NCI-H524 (cell line): ENCODE data around the gene DNAH2.

Experiments used
- DNase-seq, 2 experiments: peaks; one replicate each; lab custom pipeline; 2025; lab: John Stamatoyannopoulos, UW

The DNAH2 gene

DNA sequence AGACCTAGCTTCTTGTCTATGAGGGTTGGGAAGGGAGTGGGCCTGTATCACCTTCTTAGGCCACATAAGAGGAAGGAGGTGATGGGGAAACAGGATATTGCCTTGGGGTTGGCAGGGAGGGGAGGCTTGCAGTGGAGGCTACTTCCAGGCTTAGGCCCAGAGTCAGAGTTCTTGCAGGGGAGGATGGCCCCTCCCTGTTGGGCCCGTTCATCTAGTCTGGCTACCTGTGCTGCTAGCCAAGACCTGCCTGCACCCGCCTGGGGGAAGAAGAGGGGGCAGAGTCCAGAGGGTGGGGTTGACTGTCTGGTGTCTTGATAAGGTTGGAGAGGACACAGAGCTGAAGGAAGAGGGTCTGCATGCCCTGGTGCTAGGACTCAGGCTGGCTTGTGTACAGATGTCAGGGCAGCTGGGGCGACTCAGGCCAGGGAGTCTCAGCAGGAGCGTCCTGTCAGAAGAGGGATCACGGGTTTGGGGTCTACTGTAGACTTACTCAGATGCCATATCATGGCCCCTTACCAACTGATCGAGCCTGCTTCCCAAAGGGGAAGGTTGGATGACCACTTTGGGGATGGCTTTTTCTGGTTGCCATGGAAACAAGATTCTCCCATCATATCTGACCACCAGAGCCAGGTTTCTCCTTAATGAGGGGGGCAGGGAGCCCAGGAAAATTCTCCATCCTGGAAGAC is 121.8 kb downstream of the DNAH2 start:
- no peak for DNase-seq

DNA sequence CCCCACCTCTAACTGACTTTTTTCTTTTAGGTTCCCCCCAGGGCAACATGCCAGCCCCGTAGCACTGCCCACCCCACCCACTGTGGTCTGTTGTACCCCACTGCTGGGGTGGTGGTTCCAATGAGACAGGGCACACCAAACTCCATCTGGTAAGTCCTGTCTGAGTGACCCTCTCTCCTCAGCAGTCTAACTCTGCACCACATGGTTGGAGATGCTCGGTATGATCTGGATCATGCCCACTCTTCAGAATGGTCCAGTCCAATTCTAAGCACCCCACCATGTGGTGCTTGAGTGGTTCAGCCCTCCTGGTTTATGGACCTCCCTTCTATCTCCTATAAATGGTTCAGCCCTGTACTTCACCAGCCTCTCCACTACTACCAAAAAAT is 122.3 kb downstream of the DNAH2 start:
- peak in 1 of 2 experiments; percentile 19 for DNase-seq

DNA sequence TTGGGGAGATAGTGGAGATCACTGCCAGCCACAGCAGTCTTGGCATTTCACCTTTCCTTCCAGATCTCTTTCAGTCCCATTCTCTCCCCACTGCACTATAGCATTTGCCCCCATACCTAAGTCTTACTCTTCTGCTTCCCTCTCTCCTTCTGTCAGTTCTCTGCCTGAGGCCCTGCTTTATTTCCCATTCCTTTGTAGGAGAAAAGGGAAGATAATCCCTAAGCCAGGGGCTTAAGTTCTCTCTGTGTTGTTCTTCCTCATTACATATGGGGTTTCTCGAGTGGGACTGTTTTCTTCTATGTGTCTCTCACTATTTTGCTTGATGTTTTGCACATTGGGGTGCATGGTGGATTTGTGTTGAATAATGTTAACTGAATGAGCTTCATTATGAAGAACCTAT is 122.9 kb downstream of the DNAH2 start:
- DNase-seq = no peak

DNA sequence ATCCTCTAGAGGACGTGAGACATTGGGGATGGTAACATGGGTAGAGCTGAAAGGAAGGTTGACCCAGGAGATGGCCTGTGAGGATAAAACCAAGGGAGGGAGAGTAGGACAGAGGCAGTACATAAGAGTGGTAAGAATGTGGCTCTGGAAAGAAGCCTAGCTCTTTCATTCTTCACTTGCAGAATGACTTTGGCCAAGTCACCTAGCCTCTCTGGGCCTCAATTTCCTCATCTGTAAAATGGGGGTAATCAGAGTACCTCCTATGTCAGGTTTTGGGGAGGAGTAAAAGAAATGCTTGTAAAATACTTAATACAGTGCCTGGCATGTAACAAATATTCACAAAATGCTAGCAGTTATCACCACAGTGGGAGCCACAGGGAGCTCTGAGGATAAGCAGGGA is 123.3 kb downstream of the DNAH2 start:
- DNase-seq = no peak

DNA sequence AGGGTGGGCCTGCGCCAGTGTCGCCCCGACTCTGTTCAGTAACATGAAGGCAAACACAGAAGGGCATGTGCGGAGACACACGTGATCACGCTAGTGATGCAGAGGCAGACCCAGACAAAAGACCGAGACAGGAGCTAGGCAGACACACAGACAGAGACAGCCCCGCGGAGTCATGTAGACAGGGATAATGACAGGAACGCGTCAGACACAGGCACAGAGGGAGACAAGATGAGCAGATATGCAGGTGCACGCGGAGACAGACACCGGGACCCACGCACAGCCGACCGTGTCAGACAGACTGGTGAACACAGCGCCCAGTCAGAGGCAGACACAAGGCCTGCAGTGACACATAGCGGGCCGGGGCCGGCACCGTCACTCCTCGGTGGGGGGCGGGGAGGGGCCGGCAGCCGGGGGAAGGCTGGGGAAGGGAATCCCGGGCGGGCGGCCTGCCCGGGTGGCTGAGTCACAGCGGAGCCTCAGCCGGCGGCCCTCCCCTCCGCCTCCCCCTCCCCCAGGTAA is 123.9 kb downstream of the DNAH2 start:
- peak; percentile 17 to 37 for DNase-seq

DNA sequence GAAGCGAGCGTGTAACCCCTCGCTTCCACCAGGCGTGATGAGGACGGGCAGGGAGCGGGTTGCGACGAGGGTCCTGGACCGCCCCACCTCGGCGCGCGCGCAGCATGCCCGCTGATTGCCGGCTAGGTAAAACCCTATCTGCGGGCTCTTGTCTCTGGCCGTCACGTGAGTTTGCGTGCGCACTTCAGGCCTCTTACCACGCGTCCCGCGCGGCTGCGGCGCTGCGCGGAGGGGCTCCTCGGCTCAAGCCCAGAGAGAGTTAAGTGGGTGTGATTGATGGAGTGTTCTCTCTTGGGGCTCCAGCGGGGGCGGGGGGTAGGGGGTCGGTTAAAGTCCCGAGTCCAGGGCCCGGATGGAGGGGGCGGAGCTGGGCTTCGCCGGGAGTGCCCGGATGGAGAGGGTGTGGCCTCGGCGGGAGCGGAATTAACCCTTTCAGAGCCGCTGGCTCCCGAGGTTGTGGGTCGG is 124.4 kb downstream of the DNAH2 start:
- DNase-seq = peak; percentile 66 to 76

DNA sequence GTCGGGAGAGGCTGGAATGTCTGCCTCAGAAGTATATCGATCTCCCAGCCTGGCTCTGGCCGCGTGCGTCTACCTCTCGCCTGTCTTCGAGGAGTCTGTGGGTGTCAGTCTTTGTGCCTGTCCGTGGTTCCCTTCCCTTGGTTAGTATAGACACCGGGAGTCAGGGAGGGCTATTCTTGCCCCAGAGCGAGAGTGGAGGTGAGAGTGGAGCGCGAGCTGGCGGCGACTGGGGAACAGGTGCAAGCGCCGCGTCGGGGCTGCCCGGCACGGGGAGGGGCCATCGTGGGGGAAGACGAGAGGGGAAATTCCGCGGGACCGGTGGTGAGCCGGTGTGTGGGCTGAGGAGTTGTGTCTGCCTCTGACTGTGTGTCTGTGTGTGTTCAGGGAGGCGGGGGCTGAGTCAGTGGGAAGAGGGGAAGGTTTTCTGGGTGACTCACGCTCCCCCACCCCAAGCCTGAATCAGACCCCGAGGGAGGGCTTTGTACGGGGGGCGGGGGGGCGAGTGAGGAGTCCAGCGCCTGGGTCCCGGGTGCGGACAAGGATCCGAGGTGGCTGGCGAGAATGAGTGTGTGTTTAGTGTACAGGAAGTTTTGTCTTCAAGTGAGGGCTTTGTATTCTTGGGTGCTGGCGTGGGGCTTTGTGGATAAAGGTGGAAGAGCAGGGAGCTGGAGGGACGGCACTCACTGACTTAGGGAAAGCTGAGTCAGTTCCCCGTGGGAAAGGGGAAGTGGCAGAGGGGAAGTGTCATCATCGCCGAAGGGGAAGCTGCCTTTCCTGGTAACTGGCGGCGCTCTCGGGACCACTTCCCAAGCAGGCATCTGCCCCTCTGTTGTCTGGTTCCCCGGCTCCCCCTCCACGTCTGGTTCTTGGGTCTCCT is 125.1 kb downstream of the DNAH2 start:
- DNase-seq = peak in 1 of 2 experiments; percentile 32

DNA sequence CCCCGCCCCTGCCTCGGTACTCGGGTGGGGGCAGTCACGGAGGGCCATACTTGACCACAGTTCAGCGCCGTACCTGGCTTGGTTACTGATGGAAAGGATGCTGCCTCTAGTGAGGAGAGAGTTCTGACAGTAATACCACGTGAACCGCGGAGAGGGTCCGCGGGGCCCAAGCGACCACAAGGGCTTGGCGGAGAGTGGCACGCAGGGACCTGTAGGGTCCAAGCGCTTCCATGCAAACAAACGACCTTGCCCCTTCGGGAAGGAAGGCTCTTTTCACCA is 125.7 kb downstream of the DNAH2 start:
- DNase-seq = no peak

DNA sequence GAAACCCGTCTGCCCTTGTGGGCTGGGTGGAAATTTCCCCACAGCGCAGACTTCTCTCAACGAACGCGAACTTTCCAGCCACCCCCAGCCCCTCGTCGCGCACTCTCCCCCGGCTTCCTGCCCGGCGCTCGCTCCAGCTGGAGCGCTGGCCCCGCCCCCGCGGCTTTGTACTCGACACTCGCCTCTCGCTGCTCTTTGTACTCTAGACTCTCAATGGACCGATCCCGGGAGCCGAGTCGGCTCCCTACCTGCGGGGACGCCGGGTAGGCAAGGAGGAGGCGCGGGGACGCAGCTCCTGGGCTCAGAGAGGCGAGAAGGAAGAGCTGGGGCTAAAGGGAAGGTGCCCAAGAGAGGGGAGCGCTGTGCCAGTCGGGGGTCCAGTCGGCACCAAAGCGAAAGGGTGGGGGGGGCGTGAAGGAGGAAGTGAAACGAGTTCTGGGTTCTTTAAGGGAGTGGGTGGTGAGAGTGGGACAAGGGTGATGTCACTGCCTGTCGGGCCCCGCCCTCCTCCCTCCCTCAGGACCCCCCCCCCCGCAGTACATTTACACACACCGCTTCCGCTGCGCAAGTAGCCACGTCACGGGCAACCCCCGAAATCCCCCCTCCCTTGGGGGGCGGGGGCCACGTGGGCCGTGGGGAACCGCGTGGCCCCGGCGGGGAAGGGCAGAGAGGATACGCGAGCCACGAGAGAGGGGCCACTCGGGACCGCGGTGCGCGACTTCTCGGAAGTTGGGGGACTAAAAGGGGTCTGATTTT is 126.2 kb downstream of the DNAH2 start:
- DNase-seq = peak in 1 of 2 experiments; percentile 33

DNA sequence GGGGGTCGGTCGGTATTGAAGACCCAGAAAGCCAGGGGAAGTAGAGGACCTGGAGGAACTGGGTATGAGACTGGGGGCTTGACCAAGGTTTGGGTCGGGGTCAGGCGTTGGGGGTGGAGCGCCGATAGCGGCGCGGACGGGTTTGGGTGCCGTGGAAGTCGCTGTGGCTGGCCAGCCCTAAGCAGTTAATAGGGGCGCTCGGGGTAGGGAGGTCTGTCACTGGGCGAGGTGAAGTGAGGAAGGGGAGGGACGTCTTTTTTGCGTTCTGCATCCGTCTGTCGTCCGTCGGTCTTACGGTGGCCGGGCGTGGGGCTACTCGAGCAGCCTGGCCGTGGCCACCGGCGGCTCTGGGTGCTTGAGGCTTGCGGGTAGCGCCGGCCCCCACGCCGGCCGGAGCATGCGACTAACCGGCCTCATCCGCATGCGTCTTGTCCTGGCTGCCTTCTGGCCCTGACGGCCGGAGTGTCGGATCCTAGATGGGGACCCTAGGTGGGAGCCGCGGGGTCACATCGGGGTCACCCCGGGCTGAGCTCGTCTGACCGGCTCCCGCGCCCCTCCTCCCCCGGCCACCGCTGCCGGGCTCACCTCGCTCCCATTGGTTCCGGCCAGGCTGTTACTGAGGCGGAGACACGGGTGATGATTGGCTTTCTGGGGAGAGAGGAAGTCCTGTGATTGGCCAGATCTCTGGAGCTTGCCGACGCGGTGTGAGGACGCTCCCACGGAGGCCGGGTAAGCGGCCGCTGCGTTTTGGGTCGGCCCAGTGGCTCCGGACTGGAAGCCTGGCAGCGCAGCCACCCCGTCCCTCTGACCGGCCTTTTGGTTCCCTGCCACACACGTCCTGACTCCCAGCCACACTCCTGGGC is 127.0 kb downstream of the DNAH2 start:
- DNase-seq = peak; percentile 51 to 68

DNA sequence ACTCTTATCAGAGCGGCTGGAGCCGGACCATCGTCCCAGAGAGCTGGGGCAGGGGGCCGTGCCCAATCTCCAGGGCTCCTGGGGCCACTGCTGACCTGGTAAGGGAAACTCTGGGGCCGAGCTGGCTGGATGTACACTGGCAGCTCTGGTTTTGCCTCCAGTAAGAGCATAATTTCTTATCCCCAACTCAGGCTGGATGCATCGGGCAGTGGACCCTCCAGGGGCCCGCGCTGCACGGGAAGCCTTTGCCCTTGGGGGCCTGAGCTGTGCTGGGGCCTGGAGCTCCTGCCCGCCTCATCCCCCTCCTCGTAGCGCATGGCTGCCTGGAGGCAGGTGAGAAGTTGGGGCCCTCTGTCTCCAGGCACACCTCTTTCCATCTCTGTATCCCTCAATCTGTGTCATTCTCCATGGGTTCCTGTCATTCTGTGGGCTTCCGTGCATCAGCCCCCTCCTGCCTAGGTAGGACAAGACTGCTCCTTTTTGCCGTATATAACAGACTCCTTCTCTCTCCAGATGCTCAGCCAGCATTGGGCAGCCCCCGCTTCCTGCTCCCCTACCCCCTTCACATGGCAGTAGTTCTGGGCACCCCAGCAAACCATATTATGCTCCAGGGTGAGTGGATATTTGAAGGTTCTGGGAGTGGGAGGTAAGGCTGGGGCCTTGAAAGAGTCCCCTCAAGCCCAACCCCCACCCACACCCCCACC is 128.0 kb downstream of the DNAH2 start:
- no peak for DNase-seq

DNA sequence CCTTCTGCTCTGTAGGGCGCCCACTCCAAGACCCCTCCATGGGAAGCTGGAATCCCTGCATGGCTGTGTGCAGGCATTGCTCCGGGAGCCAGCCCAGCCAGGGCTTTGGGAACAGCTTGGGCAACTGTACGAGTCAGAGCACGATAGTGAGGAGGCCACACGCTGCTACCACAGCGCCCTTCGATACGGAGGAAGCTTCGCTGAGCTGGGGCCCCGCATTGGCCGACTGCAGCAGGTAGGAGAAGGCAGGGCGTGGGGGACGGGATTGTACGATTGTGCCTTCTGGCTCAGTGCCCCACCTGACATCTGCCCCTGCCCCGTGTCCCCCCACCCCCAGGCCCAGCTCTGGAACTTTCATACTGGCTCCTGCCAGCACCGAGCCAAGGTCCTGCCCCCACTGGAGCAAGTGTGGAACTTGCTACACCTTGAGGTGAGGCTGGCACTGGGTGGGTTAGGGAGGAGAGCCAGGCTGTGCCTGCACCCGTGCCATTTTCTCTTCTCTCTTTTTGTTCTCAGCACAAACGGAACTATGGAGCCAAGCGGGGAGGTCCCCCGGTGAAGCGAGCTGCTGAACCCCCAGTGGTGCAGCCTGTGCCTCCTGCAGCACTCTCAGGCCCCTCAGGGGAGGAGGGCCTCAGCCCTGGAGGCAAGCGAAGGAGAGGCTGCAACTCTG is 128.7 kb downstream of the DNAH2 start:
- DNase-seq = no peak

DNA sequence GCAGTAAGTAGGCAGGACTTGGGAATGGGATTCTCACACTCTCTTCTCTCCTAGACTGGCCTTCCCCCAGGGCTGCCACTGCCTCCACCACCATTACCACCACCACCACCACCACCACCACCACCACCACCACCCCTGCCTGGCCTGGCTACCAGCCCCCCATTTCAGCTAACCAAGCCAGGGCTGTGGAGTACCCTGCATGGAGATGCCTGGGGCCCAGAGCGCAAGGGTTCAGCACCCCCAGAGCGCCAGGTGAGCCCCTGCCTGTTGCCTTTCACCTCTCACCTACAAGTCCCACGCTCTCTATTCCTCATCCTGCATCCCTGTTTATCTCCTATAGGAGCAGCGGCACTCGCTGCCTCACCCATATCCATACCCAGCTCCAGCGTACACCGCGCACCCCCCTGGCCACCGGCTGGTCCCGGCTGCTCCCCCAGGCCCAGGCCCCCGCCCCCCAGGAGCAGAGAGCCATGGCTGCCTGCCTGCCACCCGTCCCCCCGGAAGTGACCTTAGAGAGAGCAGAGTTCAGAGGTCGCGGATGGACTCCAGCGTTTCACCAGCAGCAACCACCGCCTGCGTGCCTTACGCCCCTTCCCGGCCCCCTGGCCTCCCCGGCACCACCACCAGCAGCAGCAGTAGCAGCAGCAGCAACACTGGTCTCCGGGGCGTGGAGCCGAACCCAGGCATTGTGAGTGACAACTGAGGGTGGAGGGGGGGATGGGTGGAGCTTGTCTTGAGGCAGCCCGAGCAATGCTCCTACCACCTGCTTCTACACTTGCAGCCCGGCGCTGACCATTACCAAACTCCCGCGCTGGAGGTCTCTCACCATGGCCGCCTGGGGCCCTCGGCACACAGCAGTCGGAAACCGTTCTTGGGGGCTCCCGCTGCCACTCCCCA is 129.5 kb downstream of the DNAH2 start:
- no peak for DNase-seq

DNA sequence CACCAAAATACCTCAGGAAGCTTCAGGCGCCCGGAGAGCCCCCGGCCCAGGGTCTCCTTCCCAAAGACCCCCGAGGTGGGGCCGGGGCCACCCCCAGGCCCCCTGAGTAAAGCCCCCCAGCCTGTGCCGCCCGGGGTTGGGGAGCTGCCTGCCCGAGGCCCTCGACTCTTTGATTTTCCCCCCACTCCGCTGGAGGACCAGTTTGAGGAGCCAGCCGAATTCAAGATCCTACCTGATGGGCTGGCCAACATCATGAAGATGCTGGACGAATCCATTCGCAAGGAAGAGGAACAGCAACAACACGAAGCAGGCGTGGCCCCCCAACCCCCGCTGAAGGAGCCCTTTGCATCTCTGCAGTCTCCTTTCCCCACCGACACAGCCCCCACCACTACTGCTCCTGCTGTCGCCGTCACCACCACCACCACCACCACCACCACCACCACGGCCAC is 130.6 kb downstream of the DNAH2 start:
- no peak for DNase-seq

DNA sequence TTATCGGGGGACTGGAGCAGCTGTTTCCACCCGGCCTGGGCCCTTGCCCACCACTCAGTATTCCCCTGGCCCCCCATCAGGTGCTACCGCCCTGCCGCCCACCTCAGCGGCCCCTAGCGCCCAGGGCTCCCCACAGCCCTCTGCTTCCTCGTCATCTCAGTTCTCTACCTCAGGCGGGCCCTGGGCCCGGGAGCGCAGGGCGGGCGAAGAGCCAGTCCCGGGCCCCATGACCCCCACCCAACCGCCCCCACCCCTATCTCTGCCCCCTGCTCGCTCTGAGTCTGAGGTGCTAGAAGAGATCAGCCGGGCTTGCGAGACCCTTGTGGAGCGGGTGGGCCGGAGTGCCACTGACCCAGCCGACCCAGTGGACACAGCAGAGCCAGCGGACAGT is 131.2 kb downstream of the DNAH2 start:
- no peak for DNase-seq

DNA sequence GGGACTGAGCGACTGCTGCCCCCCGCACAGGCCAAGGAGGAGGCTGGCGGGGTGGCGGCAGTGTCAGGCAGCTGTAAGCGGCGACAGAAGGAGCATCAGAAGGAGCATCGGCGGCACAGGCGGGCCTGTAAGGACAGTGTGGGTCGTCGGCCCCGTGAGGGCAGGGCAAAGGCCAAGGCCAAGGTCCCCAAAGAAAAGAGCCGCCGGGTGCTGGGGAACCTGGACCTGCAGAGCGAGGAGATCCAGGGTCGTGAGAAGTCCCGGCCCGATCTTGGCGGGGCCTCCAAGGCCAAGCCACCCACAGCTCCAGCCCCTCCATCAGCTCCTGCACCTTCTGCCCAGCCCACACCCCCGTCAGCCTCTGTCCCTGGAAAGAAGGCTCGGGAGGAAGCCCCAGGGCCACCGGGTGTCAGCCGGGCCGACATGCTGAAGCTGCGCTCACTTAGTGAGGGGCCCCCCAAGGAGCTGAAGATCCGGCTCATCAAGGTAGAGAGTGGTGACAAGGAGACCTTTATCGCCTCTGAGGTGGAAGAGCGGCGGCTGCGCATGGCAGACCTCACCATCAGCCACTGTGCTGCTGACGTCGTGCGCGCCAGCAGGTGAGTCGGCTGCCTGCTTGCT is 131.7 kb downstream of the DNAH2 start:
- DNase-seq = no peak

DNA sequence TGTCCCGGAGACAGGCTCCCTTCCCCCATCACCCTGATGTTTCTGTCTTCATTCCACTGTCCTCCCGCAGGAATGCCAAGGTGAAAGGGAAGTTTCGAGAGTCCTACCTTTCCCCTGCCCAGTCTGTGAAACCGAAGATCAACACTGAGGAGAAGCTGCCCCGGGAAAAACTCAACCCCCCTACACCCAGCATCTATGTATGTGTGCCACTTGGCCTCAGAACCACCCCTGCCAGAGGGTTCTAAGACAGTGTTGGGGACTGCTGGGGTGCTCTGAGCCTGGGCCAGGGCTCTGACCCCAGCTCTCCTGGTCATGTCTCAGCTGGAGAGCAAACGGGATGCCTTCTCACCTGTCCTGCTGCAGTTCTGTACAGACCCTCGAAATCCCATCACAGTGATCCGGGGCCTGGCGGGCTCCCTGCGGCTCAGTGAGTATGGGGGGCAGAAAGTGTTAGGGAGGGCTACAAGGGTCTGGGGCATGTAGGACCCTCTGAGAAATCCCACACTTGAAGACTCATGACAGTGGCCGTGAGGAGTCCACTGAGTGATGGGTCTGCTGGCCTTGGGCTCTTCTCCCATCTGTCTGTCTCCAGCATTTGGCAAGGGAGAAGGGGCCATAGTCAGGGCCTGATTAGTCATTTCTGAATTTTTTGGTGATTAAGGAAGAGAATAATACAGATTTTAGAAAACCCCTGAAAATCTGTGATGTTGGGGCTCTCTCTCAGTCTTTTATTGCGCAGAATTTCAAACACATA is 132.4 kb downstream of the DNAH2 start:
- DNase-seq = no peak
